ENCODE measurements around the gene VTI1A.
"Not testable (repeated sequence)": the region's sequence is repeated elsewhere in the genome, so short reads cannot be mapped to it uniquely, and the experiment has no call there.

VTI1A gene

GRCh38 chr10:112446855-112447619 is at the start of gene VTI1A, which contains the start of gene ZDHHC6:
Gene VTI1A, plus strand, starts transcription at chr10:112447215. Its CDS starts 159 bp downstream, at chr10:112447374.
Gene ZDHHC6, minus strand, starts transcription at chr10:112446914. Its CDS starts 1,478 bp downstream, at chr10:112445436.
- Histone ChIP-seq H3K27ac (ENCODE audit: low read length) (peak within 1 kb of the TSS; percentile 99), H3K36me3 (ENCODE audit: control insufficient read depth, low read depth, low read length) (peaks cover 26% of the 10 kb centered on the region), H3K9me3 (ENCODE audit: control insufficient read depth, low read depth, low read length) (no peaks in the 10 kb centered on the region), H3K9ac (ENCODE audit: low read length) (peak within 1 kb of the TSS; percentile 98), H3K4me3 (ENCODE audit: low read length) (peak within 1 kb of the TSS; percentile 99), H3K4me1 (ENCODE audit: control insufficient read depth, low read depth, low read length) (no peaks in the 10 kb centered on the region), H3K27me3 (ENCODE audit: control insufficient read depth, insufficient read depth, low read length) (no peaks in the 10 kb centered on the region)

GRCh38 chr10:112397592-112397991 is 49.4 kb upstream of the VTI1A start:
- Histone ChIP-seq H3K4me3 (ENCODE audit: low read length) (no peak overlapping the region), H3K27me3 (ENCODE audit: control insufficient read depth, insufficient read depth, low read length) (no peaks in the 10 kb centered on the region), H3K9ac (ENCODE audit: low read length) (no peak overlapping the region), H3K4me1 (ENCODE audit: control insufficient read depth, low read depth, low read length) (no peaks in the 10 kb centered on the region), H3K36me3 (ENCODE audit: control insufficient read depth, low read depth, low read length) (no peaks in the 10 kb centered on the region), H3K27ac (ENCODE audit: low read length) (no peak overlapping the region), H3K9me3 (ENCODE audit: control insufficient read depth, low read depth, low read length) (no peaks in the 10 kb centered on the region)

- Histone ChIP-seq H3K9me3 (ENCODE audit: control insufficient read depth, low read depth, low read length) (no peaks in the 10 kb centered on the region), H3K27me3 (ENCODE audit: control insufficient read depth, insufficient read depth, low read length) (no peaks in the 10 kb centered on the region), H3K4me1 (ENCODE audit: control insufficient read depth, low read depth, low read length) (no peaks in the 10 kb centered on the region), H3K36me3 (ENCODE audit: control insufficient read depth, low read depth, low read length) (no peaks in the 10 kb centered on the region), H3K9ac (ENCODE audit: low read length) (no peak overlapping the region), H3K27ac (ENCODE audit: low read length) (no peak overlapping the region), H3K4me3 (ENCODE audit: low read length) (no peak overlapping the region)
Measured at GRCh38 chr10:112402917-112403316, 44.1 kb upstream of the VTI1A start.

GRCh38 chr10:112404617-112405016 is 42.4 kb upstream of the VTI1A start:
- Histone ChIP-seq H3K4me1 (ENCODE audit: control insufficient read depth, low read depth, low read length) (no peaks in the 10 kb centered on the region), H3K36me3 (ENCODE audit: control insufficient read depth, low read depth, low read length) (no peaks in the 10 kb centered on the region), H3K9me3 (ENCODE audit: control insufficient read depth, low read depth, low read length) (no peaks in the 10 kb centered on the region), H3K27me3 (ENCODE audit: control insufficient read depth, insufficient read depth, low read length) (no peaks in the 10 kb centered on the region), H3K9ac (ENCODE audit: low read length) (no peak overlapping the region), H3K4me3 (ENCODE audit: low read length) (no peak overlapping the region), H3K27ac (ENCODE audit: low read length) (no peak overlapping the region)

DNA sequence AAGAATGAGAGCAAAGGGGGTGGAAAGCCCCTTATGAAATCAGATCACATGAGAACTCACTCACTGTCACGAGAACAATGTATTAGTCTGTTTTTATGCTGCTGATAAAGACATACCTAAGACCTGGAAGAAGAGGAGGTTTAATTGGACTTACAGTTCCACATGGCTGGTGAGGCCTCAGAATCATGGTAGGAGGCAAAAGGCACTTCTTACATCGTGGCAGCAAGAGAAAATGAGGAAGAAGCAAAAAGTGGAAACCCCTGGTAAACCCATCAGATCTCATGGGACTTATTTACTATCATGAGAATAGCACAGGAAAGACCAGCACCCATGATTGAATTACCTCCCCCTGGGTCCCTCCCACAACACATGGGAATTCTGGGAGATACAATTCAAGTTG is 40.2 kb upstream of the VTI1A start:
- not testable (repeated sequence) for H3K27me3 ChIP-seq (ENCODE audit: control insufficient read depth, insufficient read depth, low read length); H3K36me3 ChIP-seq (ENCODE audit: control insufficient read depth, low read depth, low read length); H3K9me3 ChIP-seq (ENCODE audit: control insufficient read depth, low read depth, low read length); H3K4me3 ChIP-seq (ENCODE audit: low read length); H3K4me1 ChIP-seq (ENCODE audit: control insufficient read depth, low read depth, low read length); H3K27ac ChIP-seq (ENCODE audit: low read length); H3K9ac ChIP-seq (ENCODE audit: low read length)

GRCh38 chr10:112407696-112408095 is 39.3 kb upstream of the VTI1A start:
- H3K9me3 ChIP-seq (ENCODE audit: control insufficient read depth, low read depth, low read length) = no peaks in the 10 kb centered on the region
- H3K36me3 ChIP-seq (ENCODE audit: control insufficient read depth, low read depth, low read length) = no peaks in the 10 kb centered on the region
- H3K9ac ChIP-seq (ENCODE audit: low read length) = no peak overlapping the region
- no peaks in the 10 kb centered on the region for H3K4me1 ChIP-seq (ENCODE audit: control insufficient read depth, low read depth, low read length)
- no peak overlapping the region for H3K4me3 ChIP-seq (ENCODE audit: low read length)
- no peaks in the 10 kb centered on the region for H3K27me3 ChIP-seq (ENCODE audit: control insufficient read depth, insufficient read depth, low read length)
- H3K27ac ChIP-seq (ENCODE audit: low read length) = no peak overlapping the region

- Histone ChIP-seq H3K4me1 (ENCODE audit: control insufficient read depth, low read depth, low read length) (no peaks in the 10 kb centered on the region), H3K27ac (ENCODE audit: low read length) (no peak overlapping the region), H3K4me3 (ENCODE audit: low read length) (no peak overlapping the region), H3K9me3 (ENCODE audit: control insufficient read depth, low read depth, low read length) (no peaks in the 10 kb centered on the region), H3K36me3 (ENCODE audit: control insufficient read depth, low read depth, low read length) (no peaks in the 10 kb centered on the region), H3K27me3 (ENCODE audit: control insufficient read depth, insufficient read depth, low read length) (no peaks in the 10 kb centered on the region), H3K9ac (ENCODE audit: low read length) (no peak overlapping the region)
Measured at GRCh38 chr10:112409299-112409698, 37.7 kb upstream of the VTI1A start.

GRCh38 chr10:112409755-112410154 is 37.3 kb upstream of the VTI1A start:
- no peak overlapping the region for H3K4me3 ChIP-seq (ENCODE audit: low read length)
- no peaks in the 10 kb centered on the region for H3K4me1 ChIP-seq (ENCODE audit: control insufficient read depth, low read depth, low read length)
- no peaks in the 10 kb centered on the region for H3K9me3 ChIP-seq (ENCODE audit: control insufficient read depth, low read depth, low read length)
- H3K9ac ChIP-seq (ENCODE audit: low read length) = no peak overlapping the region
- H3K27ac ChIP-seq (ENCODE audit: low read length) = no peak overlapping the region
- no peaks in the 10 kb centered on the region for H3K27me3 ChIP-seq (ENCODE audit: control insufficient read depth, insufficient read depth, low read length)
- no peaks in the 10 kb centered on the region for H3K36me3 ChIP-seq (ENCODE audit: control insufficient read depth, low read depth, low read length)

DNA sequence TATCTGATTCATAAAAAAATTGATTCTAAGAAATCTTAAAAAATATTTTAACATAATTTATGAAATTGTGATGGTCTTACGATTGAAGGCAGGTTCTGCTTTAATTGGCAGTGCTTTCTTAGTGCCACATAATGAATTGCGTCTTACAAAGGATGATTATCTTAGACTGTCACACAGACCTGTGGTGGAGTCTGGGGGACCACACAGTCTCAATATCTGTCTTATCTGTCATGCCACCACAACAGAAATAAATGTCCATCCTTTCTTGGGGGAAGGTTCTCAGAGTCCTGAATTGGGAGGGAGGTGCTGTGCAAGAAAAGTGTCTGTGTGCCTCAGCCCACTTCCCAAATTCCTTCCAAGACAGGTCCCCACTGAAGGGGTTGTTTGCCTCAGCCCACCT is 34.3 kb upstream of the VTI1A start:
- Histone ChIP-seq H3K4me1 (ENCODE audit: control insufficient read depth, low read depth, low read length) (no peaks in the 10 kb centered on the region), H3K27ac (ENCODE audit: low read length) (no peak overlapping the region), H3K4me3 (ENCODE audit: low read length) (no peak overlapping the region), H3K9me3 (ENCODE audit: control insufficient read depth, low read depth, low read length) (no peaks in the 10 kb centered on the region), H3K36me3 (ENCODE audit: control insufficient read depth, low read depth, low read length) (no peaks in the 10 kb centered on the region), H3K27me3 (ENCODE audit: control insufficient read depth, insufficient read depth, low read length) (no peaks in the 10 kb centered on the region), H3K9ac (ENCODE audit: low read length) (no peak overlapping the region)

GRCh38 chr10:112421731-112422130 is 25.3 kb upstream of the VTI1A start:
- Histone ChIP-seq H3K4me3 (ENCODE audit: low read length) (no peak overlapping the region), H3K4me1 (ENCODE audit: control insufficient read depth, low read depth, low read length) (no peaks in the 10 kb centered on the region), H3K27me3 (ENCODE audit: control insufficient read depth, insufficient read depth, low read length) (no peaks in the 10 kb centered on the region), H3K27ac (ENCODE audit: low read length) (no peak overlapping the region), H3K9ac (ENCODE audit: low read length) (no peak overlapping the region), H3K36me3 (ENCODE audit: control insufficient read depth, low read depth, low read length) (no peaks in the 10 kb centered on the region), H3K9me3 (ENCODE audit: control insufficient read depth, low read depth, low read length) (no peaks in the 10 kb centered on the region)

- H3K36me3 ChIP-seq (ENCODE audit: control insufficient read depth, low read depth, low read length) = peaks cover 5% of the 10 kb centered on the region
- H3K9me3 ChIP-seq (ENCODE audit: control insufficient read depth, low read depth, low read length) = no peaks in the 10 kb centered on the region
- no peaks in the 10 kb centered on the region for H3K27me3 ChIP-seq (ENCODE audit: control insufficient read depth, insufficient read depth, low read length)
- H3K4me3 ChIP-seq (ENCODE audit: low read length) = no peak overlapping the region
- no peaks in the 10 kb centered on the region for H3K4me1 ChIP-seq (ENCODE audit: control insufficient read depth, low read depth, low read length)
- H3K9ac ChIP-seq (ENCODE audit: low read length) = no peak overlapping the region
- H3K27ac ChIP-seq (ENCODE audit: low read length) = no peak overlapping the region
Measured at GRCh38 chr10:112424651-112425050, 22.4 kb upstream of the VTI1A start.

DNA sequence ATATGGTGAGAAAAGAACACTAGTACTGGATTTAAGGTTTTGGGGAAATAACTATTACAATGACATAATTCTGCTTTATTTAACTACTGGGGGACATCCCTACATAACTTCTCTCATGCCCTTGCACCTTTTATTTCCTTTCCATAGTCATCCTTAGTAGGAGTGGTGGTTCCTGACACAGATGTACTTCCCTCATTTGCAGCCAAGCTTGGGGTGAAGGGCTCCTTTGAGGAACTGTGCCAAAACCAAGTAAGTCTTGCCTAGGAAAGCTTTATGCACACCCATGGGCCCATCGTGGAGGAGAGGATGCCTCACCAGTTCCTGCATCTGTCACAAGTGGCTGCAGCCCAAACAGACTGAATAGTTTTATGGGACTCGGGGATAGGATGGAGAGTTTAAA is 20.9 kb upstream of the VTI1A start:
- Histone ChIP-seq H3K27ac (ENCODE audit: low read length) (no peak overlapping the region), H3K27me3 (ENCODE audit: control insufficient read depth, insufficient read depth, low read length) (no peaks in the 10 kb centered on the region), H3K9ac (ENCODE audit: low read length) (no peak overlapping the region), H3K4me1 (ENCODE audit: control insufficient read depth, low read depth, low read length) (no peaks in the 10 kb centered on the region), H3K4me3 (ENCODE audit: low read length) (no peak overlapping the region), H3K36me3 (ENCODE audit: control insufficient read depth, low read depth, low read length) (peaks cover 17% of the 10 kb centered on the region), H3K9me3 (ENCODE audit: control insufficient read depth, low read depth, low read length) (no peaks in the 10 kb centered on the region)
